GM19324 (cell line): ENCODE data around the gene HSPB8.

ENCODE experiments used
- ATAC-seq: cut with Tn5 transposase; IDR thresholded peaks from one replicate; pipeline ENCODE4 v1.9.1; 2021; ENCODE audit warnings: mild to moderate bottlenecking, moderate library complexity; ENCODE audit not compliant: unreplicated experiment, low FRiP score

HSPB8 gene

DNA sequence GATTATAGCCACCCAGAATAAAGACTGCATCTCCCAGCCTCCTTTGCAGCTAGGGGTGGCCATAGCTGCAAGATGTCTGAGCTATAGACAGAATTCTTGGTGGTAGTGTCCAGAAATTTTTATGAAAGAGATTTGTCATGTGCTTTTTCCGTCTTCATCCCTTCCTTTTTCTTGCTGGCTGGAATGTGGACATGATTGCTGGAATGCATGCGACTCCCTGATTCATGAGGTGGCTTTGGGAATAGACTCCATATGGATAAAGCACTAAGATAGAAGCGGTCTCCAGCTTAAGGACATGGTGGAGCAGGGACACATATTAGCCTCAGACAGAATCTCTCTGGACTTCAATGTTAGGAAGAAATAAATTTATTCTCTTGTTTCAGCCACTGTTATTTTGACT is 10.0 kb upstream of the HSPB8 start:
- ATAC-seq = no peak

- no peak for ATAC-seq
Measured at GRCh38 chr12:119169150-119169549, 9.6 kb upstream of the HSPB8 start.

DNA sequence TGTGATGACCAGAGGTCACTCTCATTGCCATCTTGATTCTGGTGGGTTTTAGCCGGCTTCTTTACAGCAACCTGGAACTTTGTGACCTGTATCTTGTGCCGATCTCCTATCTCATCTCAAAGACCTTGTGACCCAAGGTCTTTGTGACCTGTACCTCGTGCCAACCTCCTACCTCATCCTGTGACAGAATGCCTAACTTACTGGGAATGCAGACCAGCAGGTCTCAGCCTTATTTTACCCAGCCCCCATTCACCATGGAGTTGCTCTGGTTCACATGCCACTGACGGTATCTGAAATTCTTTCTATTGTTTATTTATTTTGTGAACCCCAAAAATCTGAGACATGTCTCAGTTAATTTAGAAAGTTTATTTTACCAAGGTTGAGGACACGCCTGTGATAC is 7.4 kb upstream of the HSPB8 start:
- ATAC-seq = no peak

DNA sequence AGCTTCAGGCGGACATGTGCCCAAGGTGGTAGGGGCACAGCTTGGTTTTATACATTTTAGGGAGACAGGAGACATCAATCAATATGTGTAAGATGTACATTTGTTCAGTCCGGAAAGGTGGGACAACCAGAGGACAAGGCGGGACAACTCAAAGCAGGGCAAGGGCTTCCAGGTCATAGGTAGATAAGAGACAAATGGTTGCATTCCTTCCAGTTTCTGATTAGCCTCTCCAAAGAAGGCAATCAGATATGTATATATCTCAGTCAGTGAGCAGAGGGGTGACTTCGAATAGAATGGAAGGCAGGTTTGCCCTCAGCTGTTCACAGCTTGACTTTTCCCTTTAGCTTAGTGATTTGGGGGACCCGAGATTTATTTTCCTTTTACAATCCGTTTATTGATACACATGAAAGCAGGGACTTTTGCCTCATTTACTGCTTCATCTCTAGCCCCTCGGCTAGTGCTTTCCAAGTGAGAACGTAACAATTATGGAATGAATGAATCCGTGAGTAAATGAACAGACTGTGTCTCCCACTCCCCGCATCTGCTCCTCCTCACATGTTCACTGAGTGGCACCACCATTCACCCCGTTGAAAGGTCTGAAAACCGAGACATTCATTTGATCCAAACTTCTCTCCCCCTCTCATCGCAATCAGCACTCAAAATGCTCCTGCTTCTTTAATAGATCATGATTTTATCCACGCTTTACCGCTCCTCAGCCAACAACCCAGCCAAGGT is 6.9 kb upstream of the HSPB8 start:
- no peak for ATAC-seq

- ATAC-seq = no peak
Measured at GRCh38 chr12:119175081-119175480, 3.6 kb upstream of the HSPB8 start.

GRCh38 chr12:119176267-119177055 is 2.3 kb upstream of the HSPB8 start:
- ATAC-seq = no peak

- no peak for ATAC-seq
Measured at GRCh38 chr12:119177056-119177325, 1.7 kb upstream of the HSPB8 start.

DNA sequence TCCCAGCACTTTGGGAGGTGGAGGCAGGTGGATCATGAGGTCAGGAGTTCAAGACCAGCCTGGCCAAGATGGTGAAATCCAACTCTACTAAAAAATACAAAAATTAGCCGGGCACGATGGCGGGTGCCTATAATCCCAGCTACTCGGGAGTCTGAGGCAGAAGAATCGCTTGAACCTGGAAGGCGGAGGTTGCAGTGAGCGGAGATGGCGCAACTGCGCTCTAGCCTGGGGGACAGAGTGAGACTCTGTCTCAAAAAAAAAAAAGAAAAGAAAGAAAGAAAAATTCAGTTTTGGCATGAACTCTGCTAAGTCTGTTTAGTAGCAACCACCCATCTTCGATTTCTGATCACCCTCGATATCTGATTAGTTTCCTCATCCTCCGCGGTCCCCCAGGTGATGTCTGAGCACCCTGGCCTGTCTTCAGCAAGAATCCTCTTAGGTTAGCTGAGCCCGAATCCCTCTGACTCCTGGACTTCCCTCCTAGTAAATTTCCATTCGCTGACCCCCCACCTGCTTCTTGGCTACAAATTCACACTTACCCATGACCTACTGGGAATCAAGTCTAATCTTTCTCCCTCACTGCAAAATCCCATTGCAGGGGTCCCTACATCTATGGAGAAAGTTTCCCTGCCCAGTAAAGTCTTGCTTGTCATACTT is 879 bp upstream of the HSPB8 start:
- no peak for ATAC-seq

- ATAC-seq = no peak
Measured at GRCh38 chr12:119179335-119180021, 747 bp downstream of the HSPB8 start.

- ATAC-seq = no peak
Measured at GRCh38 chr12:119180380-119181040, 1.8 kb downstream of the HSPB8 start.

- ATAC-seq = no peak
Measured at GRCh38 chr12:119181202-119181601, 2.5 kb downstream of the HSPB8 start.

- no peak for ATAC-seq
Measured at GRCh38 chr12:119181944-119182343, 3.2 kb downstream of the HSPB8 start.

DNA sequence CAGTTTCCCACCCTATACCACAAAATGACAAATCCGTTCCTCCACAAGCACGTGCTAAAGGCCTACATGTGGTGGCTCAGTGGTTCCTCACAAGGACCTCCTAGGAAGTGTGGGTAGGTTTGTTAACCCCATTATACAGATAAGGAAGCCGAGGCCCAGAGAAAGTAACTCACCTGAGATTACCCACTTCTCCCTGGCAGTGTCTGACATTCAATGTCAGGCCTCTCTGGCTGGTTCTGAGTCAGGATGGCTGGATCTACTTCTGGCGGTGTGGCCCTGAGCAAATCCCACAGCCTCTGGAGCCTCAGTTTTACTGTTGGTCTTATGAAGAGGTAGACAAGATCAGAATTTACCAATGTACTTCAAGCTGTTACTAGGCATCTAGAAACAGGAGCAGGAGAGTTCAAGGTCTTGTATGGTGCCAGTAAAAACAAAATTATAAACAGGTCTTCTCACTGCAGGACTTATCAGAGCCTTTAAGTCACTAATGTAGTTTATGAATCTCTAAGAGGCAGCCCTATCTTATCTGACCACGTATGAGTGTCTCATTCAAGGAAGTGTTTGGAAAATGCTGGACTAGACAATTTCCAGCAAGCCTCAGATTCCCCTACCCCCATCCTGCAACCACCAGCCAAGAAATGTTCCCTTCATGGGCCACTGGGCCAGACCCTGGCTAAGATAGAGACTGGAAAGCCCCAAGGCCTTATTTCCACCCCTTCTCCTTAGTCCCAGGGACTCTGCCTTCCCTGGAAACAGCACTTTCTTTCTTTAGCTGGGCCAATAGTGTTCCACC is 4.2 kb downstream of the HSPB8 start:
- no peak for ATAC-seq

GRCh38 chr12:119183942-119184695 is 5.4 kb downstream of the HSPB8 start:
- no peak for ATAC-seq

DNA sequence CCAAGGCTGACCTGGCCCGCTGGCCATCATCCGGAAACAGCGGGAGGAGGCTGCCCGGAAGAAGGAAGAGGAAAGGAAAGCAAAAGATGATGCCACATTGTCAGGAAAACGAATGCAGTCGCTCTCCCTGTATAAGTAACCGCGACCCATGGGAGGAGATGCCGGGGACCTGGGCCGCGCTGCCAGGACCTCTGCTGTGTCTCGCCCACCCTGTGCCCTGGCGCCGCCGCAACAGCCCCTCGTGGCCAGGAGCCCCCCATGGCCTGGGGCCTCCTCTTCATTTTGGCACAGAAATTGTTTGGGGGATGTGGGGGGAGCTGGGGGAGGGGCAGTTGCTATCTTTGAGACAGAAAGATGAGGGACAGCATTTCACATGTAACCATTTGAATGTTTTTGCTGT is 16.5 kb downstream of the HSPB8 start:
- ATAC-seq = no peak

DNA sequence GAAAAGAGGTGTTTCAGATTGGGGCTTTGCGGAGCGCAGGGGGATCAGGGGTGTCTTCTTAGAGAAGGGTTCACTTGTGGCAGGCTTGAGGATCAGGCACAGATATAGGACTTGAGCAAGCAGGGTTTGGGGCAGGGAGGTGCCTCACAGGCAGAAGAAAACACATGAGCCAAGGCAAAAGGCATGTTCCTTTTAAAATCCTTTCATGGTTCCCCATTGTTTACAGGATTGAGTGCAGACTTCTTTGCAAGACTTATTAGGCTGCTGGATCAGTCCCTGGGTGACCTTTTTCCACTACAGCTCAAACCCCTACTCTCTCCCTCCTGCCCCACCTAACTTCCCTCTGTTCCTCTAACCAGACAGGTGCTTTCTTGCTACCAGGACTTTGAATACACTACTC is 19.7 kb downstream of the HSPB8 start:
- no peak for ATAC-seq

DNA sequence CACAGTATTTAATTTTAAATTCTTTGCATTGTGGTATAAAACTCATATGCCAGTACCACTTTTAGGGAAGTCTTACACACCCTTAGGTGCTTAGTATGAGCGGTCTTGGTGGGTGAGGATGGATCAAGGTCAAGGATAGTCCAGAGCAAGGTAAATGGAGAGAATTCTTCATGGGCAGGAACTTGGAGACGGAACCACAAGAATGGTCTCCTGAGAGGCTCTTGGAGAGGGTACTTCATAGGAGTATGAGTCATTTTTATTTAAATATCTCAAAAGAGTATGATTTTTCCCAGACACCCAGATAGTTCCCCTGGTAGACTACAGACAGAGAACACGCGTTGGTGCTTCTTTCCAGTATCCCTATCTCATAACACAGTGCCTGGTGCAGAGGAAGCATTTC is 21.9 kb downstream of the HSPB8 start:
- no peak for ATAC-seq

- no peak for ATAC-seq
Measured at GRCh38 chr12:119201789-119202543, 23.2 kb downstream of the HSPB8 start.

- no peak for ATAC-seq
Measured at GRCh38 chr12:119202544-119202943, 23.8 kb downstream of the HSPB8 start.
